Tibial nerve (tissue), 4 donors: ENCODE results near the gene GLYATL1B.
"Not testable (repeated sequence)": the region's sequence is repeated elsewhere in the genome, so short reads cannot be mapped to it uniquely, and the experiment has no call there.

Experiments
- CTCF ChIP-seq, 5 experiments: fragments of 200-600 bp in 3 of 5; fragments of 450-650 bp in 2 of 5; sonication (generic) in 3 of 5; IDR thresholded peaks; one replicate each; pipeline ENCODE4 v1.5.1; 2016 to 2019; ENCODE audit warnings: antibody characterized with exemption in 5 of 5, mild to moderate bottlenecking in 3 of 5, moderate library complexity in 2 of 5
- EP300 ChIP-seq, 2 donors: sonication (generic); formaldehyde crosslinking; IDR thresholded peaks; one replicate each; pipeline ENCODE4 v1.6.1; 2017; ENCODE audit warnings: antibody characterized with exemption in 2 of 2, mild to moderate bottlenecking in 1 of 2
- POLR2A ChIP-seq, 2 donors: fragments of 450-650 bp; IDR thresholded peaks; one replicate each; pipeline ENCODE4 v1.6.1; 2017; ENCODE audit warnings: antibody characterized with exemption in 2 of 2, mild to moderate bottlenecking in 2 of 2, moderate library complexity in 2 of 2

DNA sequence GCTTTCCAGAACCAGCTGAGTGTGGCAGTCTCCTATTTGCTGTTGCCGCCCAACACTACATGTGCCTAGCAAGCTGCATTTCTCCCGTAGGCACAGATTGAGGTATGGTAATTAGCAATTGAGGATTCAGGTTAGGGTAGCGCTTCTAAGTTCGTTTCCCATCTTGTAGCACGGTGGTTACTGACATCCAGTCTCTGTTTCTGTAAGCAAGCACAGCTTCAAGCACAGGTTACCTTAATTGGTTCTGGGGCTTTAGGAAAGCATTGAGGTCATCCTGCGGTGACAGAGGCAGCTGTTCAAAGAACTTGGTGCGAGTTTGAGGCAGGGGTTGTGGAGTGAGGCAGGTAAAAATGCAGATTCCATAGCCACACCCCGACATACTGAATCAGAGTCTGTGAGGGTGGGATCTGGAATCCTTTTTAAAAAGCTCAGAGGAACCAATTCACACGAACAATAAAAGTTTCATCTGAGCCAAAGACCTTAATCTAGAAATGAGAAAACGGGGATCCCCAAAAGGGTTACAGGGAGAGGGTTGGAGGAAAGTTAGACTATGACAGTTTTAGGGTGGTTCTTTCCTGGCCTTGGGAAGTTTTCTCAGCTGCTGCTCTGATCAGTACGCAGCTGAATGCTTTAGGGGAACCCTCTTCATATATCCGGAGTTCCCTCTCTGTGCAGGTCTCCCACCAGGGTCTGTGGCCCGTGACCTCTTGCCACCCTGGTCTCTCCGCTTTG lies 21.9 kb upstream of the GLYATL1B start:
- TF ChIP-seq POLR2A, CTCF, EP300 (IDR thresholded peaks at IDR 0.05): not testable (repeated sequence)
